ENCODE data around the gene DGAT2. TPM values are rescaled to one million over a fixed set of nuclear protein-coding genes. Genes with fewer than 3 reads are reported as not detected.
A peak's percentile ranks its signal among the peaks of the same experiment; 100 is the strongest.

Gene DGAT2
- total RNA-seq, 1 donor from 2014 or later, result 26.2 TPM

- no peak for TF ChIP-seq CTCF (IDR thresholded peaks at IDR 0.05)
- Histone ChIP-seq H3K27me3 (no peaks in the 10 kb centered on the region), H3K9me3 (no peaks in the 10 kb centered on the region), H3K4me3 (no peak overlapping the region), H3K4me1 (no peaks in the 10 kb centered on the region), H3K27ac (no peak overlapping the region), H3K36me3 (no peaks in the 10 kb centered on the region)
- DNase-seq (ENCODE audit: low spot score in 2 of 2), result no peak
- intact Hi-C loops (cut with DNase I), result loop anchor here (10.0 kb wide), 1 partner anchor 524 kb away; no protein-coding TSS in a partner anchor
Observed at GRCh38 chr11:75800728-75801361, 32.3 kb downstream of the DGAT2 start.

GRCh38 chr11:75801362-75802020 is 32.9 kb downstream of the DGAT2 start:
- intact Hi-C loops (cut with DNase I), result loop anchor here (2.0 to 10.0 kb wide), 2 partner anchors 351 to 523 kb away; no protein-coding TSS in a partner anchor
- no peak for TF ChIP-seq CTCF (IDR thresholded peaks at IDR 0.05)
- Histone ChIP-seq H3K9me3 (no peaks in the 10 kb centered on the region), H3K27me3 (no peaks in the 10 kb centered on the region), H3K4me1 (no peaks in the 10 kb centered on the region), H3K27ac (no peak overlapping the region), H3K36me3 (no peaks in the 10 kb centered on the region), H3K4me3 (no peak overlapping the region)
- no peak for DNase-seq (ENCODE audit: low spot score in 2 of 2)

GRCh38 chr11:75802021-75802912 is 33.7 kb downstream of the DGAT2 start:
- no peak overlapping the region for H3K4me3 ChIP-seq
- H3K27ac ChIP-seq, result no peak overlapping the region
- DNase-seq (ENCODE audit: low spot score in 2 of 2), result no peak
- intact Hi-C loops (cut with DNase I), result loop anchor here (2.0 to 10.0 kb wide), 2 partner anchors 351 to 523 kb away; no protein-coding TSS in a partner anchor
- no peak for TF ChIP-seq CTCF (IDR thresholded peaks at IDR 0.05)
- H3K9me3 ChIP-seq, result no peaks in the 10 kb centered on the region
- H3K4me1 ChIP-seq, result no peaks in the 10 kb centered on the region
- H3K27me3 ChIP-seq, result no peaks in the 10 kb centered on the region
- no peaks in the 10 kb centered on the region for H3K36me3 ChIP-seq

GRCh38 chr11:75802913-75803820 is 34.6 kb downstream of the DGAT2 start:
- H3K4me3 ChIP-seq, result no peak overlapping the region
- intact Hi-C loops (cut with DNase I), result loop anchor here (1.0 to 10.0 kb wide), 3 partner anchors 65 to 522 kb away; no protein-coding TSS in a partner anchor
- TF ChIP-seq CTCF (IDR thresholded peaks at IDR 0.05), result peak; percentile 88 to 90 (median 89)
- no peak overlapping the region for H3K27ac ChIP-seq
- no peaks in the 10 kb centered on the region for H3K27me3 ChIP-seq
- no peaks in the 10 kb centered on the region for H3K36me3 ChIP-seq
- DNase-seq (ENCODE audit: low spot score in 2 of 2), result peak in 1 of 2 donors; percentile 89
- no peaks in the 10 kb centered on the region for H3K4me1 ChIP-seq
- no peaks in the 10 kb centered on the region for H3K9me3 ChIP-seq

GRCh38 chr11:75809111-75809510 is 40.5 kb downstream of the DGAT2 start:
- no peak for TF ChIP-seq CTCF (IDR thresholded peaks at IDR 0.05)
- Histone ChIP-seq H3K27ac (no peak overlapping the region), H3K36me3 (no peaks in the 10 kb centered on the region), H3K4me1 (peaks cover 0 to under 1% of the 10 kb centered on the region in 2 donors), H3K9me3 (no peaks in the 10 kb centered on the region), H3K27me3 (no peaks in the 10 kb centered on the region), H3K4me3 (no peak overlapping the region)
- DNase-seq (ENCODE audit: low spot score in 2 of 2), result no peak
- intact Hi-C loops (cut with DNase I), result loop anchor here (10.0 kb wide), 1 partner anchor 516 kb away; no protein-coding TSS in a partner anchor
